HEK293T (cell line): ENCODE measurements around the gene ATP8A1.

Experiments
- CTCF ChIA-PET: fragments of 350-600 bp; formaldehyde crosslinking; extraction: SDS; loops from one replicate; lab custom pipeline; 2021; ENCODE audit warnings: antibody characterized with exemption, inconsistent platforms; lab: Yijun Ruan, JAX
- POLR2A ChIA-PET: fragments of 350-600 bp; formaldehyde crosslinking; extraction: SDS; loops from one replicate; lab custom pipeline; 2020; ENCODE audit warnings: antibody characterized with exemption, inconsistent platforms; lab: Yijun Ruan, JAX
- DNase-seq: peaks from one replicate; pipeline ENCODE4 v3.0.0; 2012; ENCODE audit warnings: mixed read lengths; ENCODE audit errors: extremely low spot score
- ARNT ChIP-seq: fragments of 450-650 bp; IDR thresholded peaks from 2 replicates; pipeline ENCODE4 v1.6.1; 2017; ENCODE audit warnings: mild to moderate bottlenecking
- BHLHE40 ChIP-seq: fragments of 450-650 bp; IDR thresholded peaks from 2 replicates; pipeline ENCODE4 v1.6.1; 2016; ENCODE audit warnings: mild to moderate bottlenecking, moderate library complexity, borderline replicate concordance
- CTBP1 ChIP-seq: fragments of 450-650 bp; IDR thresholded peaks from 2 replicates; pipeline ENCODE4 v1.6.1; 2016; ENCODE audit warnings: borderline replicate concordance
- ELF4 ChIP-seq: fragments of 450-650 bp; IDR thresholded peaks from 2 replicates; pipeline ENCODE4 v1.6.1; 2017; ENCODE audit warnings: antibody characterized with exemption
- FOXA1 ChIP-seq: fragments of 450-650 bp; IDR thresholded peaks from 2 replicates; pipeline ENCODE4 v1.6.1; 2016; ENCODE audit warnings: mild to moderate bottlenecking
- FOXK2 ChIP-seq: fragments of 450-650 bp; IDR thresholded peaks from 2 replicates; pipeline ENCODE4 v1.6.1; 2016; ENCODE audit warnings: mild to moderate bottlenecking
- FOXM1 ChIP-seq: fragments of 450-650 bp; IDR thresholded peaks from 2 replicates; pipeline ENCODE4 v1.6.1; 2017; ENCODE audit warnings: mild to moderate bottlenecking, borderline replicate concordance
- HDGF ChIP-seq: fragments of 450-650 bp; IDR thresholded peaks from 2 replicates; pipeline ENCODE4 v1.6.1; 2017; ENCODE audit warnings: antibody characterized with exemption, borderline replicate concordance
- L3MBTL2 ChIP-seq: fragments of 450-650 bp; conservative IDR thresholded peaks from 2 replicates; pipeline ENCODE4 v1.6.1; 2016; ENCODE audit warnings: mild to moderate bottlenecking
- LEF1 ChIP-seq: fragments of 450-650 bp; IDR thresholded peaks from 2 replicates; pipeline ENCODE4 v1.6.1; 2017; ENCODE audit warnings: mild to moderate bottlenecking, borderline replicate concordance
- NFRKB ChIP-seq: fragments of 450-650 bp; IDR thresholded peaks from 2 replicates; pipeline ENCODE4 v1.6.1; 2016; ENCODE audit warnings: mild to moderate bottlenecking, moderate library complexity
- SP1 ChIP-seq: fragments of 450-650 bp; IDR thresholded peaks from 2 replicates; pipeline ENCODE4 v1.6.1; 2017
- SUZ12 ChIP-seq: fragments of 450-650 bp; IDR thresholded peaks from 2 replicates; pipeline ENCODE4 v1.6.1; 2016; ENCODE audit warnings: mild to moderate bottlenecking
- TARDBP ChIP-seq: fragments of 450-650 bp; IDR thresholded peaks from 2 replicates; pipeline ENCODE4 v1.6.1; 2016
- ZNF384 ChIP-seq: fragments of 450-650 bp; IDR thresholded peaks from 2 replicates; pipeline ENCODE4 v1.6.1; 2016
- TF ChIP-seq, protein P1 (sequence below): fragments of 450-650 bp; IDR thresholded peaks from 2 replicates; pipeline ENCODE4 v1.6.1; 2016

ATP8A1 gene

DNA sequence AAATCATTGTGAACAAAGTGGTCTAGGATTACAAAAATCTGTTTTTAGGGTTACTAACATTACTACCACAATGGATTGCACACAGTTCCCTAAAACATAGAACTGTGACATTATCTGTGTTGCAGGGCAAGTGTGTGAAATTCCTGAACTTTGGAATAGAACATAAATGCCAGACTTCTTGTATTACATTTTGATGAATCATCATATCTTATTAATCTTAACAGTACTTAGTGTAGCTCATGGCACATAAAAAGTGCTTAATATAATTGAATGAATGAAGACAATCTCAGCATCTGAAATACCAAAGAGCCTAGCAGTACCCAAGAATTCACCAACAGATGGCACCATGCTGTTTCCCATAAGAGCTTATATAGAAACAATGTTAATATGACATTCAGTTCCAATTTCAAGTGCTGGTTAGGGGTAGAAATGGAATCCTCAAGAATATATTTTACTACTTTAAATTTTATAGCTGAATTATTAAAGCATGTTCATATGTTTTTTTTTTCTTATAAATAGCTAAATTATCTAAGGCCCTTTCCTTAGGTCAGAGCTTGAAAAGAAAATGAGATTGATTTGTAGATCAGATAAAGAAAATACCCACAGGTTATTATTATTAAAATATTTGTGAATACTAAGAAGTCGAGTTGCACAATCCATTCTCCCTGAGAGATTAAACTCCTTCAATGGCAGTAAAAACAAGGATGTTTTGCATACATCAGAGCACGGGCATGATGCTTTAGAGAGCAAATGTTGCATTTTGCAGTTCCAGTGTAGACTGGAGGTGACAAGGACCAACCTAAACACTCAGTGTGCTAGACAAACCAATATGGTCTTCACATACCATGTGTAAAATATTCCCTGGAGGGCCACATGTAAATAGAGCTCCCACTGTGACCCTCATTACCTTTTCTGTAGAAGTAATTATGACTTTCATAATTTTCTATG is 285.3 kb downstream of the ATP8A1 start:
- peak; percentile 21 for DNase-seq
- ChIA-PET CTCF (interaction anchor here (0.7 to 3.6 kb wide), 9 partner anchors 10 to 148 kb away, joined by 3 to 51 read pairs (median 3); no protein-coding TSS in a partner anchor), POLR2A (no interaction called here)
- TF ChIP-seq L3MBTL2: no peak
- TF ChIP-seq ARNT: no peak
- TF ChIP-seq ELF4: no peak
- no peak for TF ChIP-seq TARDBP
- no peak for TF ChIP-seq FOXM1
- no peak for TF ChIP-seq FOXK2
- no peak for TF ChIP-seq SP1
- no peak for TF ChIP-seq SUZ12
- TF ChIP-seq BHLHE40: no peak
- no peak for TF ChIP-seq HDGF
- no peak for TF ChIP-seq CTBP1
- TF ChIP-seq LEF1: no peak
- TF ChIP-seq FOXA1: no peak
- TF ChIP-seq, protein P1, sequence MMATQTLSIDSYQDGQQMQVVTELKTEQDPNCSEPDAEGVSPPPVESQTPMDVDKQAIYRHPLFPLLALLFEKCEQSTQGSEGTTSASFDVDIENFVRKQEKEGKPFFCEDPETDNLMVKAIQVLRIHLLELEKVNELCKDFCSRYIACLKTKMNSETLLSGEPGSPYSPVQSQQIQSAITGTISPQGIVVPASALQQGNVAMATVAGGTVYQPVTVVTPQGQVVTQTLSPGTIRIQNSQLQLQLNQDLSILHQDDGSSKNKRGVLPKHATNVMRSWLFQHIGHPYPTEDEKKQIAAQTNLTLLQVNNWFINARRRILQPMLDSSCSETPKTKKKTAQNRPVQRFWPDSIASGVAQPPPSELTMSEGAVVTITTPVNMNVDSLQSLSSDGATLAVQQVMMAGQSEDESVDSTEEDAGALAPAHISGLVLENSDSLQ: no peak
- no peak for TF ChIP-seq ZNF384
- TF ChIP-seq NFRKB: no peak

DNA sequence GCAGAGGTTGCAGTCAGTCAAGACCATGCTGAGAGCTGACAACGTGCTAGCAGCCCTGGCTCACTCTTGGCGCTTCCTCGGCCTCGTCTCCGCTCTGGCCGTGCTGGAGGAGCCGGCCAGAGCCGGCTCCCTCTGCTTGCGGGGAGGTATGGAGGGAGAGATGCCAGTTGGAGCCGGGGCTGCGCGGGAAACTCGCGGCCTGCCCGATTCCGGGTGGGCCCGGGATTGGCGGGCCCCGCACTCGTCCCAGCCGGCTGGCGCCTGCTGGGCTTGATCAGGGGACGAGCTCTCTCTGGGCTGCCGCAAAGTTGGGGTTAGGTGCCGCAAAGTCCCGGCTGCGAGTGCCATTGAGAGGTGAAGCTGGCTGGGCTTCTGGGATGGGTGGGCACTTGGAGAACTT is 287.4 kb downstream of the ATP8A1 start:
- no peak for TF ChIP-seq FOXM1
- no peak for TF ChIP-seq CTBP1
- TF ChIP-seq LEF1: no peak
- TF ChIP-seq ZNF384: no peak
- TF ChIP-seq L3MBTL2: no peak
- TF ChIP-seq SP1: no peak
- no peak for TF ChIP-seq FOXA1
- no peak for TF ChIP-seq BHLHE40
- no peak for TF ChIP-seq ARNT
- TF ChIP-seq FOXK2: no peak
- POLR2A ChIA-PET: no interaction called here
- no peak for DNase-seq
- CTCF ChIA-PET: interaction anchor here (3.6 kb wide), 1 partner anchor 150 kb away, joined by 51 read pairs; no protein-coding TSS in a partner anchor

DNA sequence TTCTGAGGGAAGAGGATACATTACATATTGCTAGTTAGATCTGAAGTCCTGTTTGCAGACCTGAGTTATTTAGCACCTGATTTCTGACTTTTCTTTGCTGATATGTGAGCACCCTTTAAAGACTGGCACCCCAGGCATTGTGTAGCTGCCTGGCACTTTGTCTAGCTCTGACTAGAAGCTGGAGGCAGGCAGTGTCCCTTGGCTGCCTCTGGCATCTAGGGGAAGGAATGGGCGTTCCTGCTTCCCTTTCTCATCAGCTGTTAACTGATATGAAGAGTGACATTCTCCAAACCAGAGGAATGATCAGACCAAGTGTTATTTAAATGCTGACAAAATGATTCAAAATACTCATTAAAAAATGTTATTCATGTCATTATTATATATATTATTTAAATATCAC is 289.9 kb downstream of the ATP8A1 start:
- ChIA-PET POLR2A (no interaction called here), CTCF (no interaction called here)
- DNase-seq: no peak
- TF ChIP-seq ELF4 (no peak), FOXA1 (no peak), ARNT (no peak), TARDBP (no peak), SUZ12 (no peak), NFRKB (no peak), BHLHE40 (no peak)

DNA sequence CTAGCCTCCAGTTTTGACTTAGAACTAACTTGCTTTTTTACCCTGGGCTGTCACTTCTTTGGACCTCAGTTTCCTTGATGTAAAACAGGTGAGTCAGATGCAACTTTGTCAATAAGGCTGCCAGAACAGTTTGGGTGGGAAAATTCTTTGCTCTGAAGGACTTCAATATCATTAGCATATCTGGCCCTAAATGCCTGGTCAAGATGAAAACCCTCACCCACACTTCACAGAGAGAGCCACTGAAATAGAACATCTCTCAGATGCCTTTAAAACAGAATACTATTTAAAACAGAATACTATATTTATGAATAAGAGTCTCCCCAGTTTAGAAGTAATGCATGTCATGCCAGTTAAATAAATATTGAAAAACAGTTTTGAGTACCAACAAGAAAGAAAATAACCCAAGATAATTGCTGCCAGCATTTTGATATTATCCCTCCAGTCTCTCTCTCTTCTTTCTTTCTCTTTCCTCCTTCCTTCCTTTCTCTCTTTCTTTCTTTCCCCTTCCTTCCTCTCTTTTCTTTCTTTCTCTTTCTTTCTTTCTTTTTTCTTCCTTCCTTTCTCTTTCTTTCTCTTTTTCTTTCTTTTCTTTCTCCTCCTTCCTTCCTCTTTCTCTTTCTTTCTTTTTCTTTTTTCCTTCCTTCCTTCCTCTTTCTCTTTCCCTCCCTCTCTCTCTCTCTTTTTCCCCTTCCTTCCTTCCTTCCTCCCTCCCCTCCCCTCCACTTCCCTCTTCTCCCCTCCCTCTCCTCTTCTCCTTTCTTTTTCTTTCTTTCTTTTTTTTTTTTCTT is 292.4 kb downstream of the ATP8A1 start:
- POLR2A ChIA-PET: no interaction called here
- TF ChIP-seq SUZ12 (no peak), ZNF384 (no peak), ELF4 (no peak), SP1 (no peak), HDGF (no peak), CTBP1 (no peak), NFRKB (no peak), ARNT (no peak), LEF1 (no peak), FOXK2 (no peak), TARDBP (no peak), FOXA1 (no peak), FOXM1 (no peak), L3MBTL2 (no peak), BHLHE40 (no peak)
- TF ChIP-seq, protein P1: no peak
- CTCF ChIA-PET: no interaction called here
- no peak for DNase-seq

DNA sequence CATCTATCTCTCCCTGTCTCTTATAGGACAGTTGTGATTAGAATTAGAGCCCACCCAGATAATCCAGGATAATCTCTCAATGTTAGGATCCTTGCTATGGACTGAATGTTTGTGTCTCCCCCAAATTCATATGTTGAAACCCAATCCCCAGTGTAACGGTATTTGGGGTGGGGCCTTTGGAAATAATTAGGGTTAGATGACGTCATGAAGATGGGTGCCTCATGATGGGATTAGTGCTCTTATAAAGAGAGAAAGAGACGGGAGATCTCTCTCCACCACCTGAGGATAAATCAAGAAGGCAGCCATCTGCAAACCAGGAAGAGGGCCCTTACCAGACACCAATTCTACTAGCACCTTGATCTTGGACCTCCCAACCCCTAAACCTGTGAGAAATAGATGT is 293.3 kb downstream of the ATP8A1 start:
- DNase-seq: no peak
- ChIA-PET POLR2A (no interaction called here), CTCF (no interaction called here)
- no peak for TF ChIP-seq ELF4
- no peak for TF ChIP-seq L3MBTL2
- TF ChIP-seq, protein P1: no peak
- TF ChIP-seq NFRKB: no peak
- no peak for TF ChIP-seq CTBP1
- TF ChIP-seq ZNF384: no peak
- TF ChIP-seq BHLHE40: no peak
- TF ChIP-seq FOXK2: no peak
- TF ChIP-seq LEF1: no peak
- TF ChIP-seq TARDBP: no peak
- no peak for TF ChIP-seq SP1
- TF ChIP-seq ARNT: no peak
- TF ChIP-seq SUZ12: no peak
- TF ChIP-seq FOXA1: no peak
- no peak for TF ChIP-seq HDGF
- no peak for TF ChIP-seq FOXM1
